KMS-11 (cell line): ENCODE results near the gene SWT1.

Experiments
- H2AFZ ChIP-seq: fragments of 200-600 bp; sonication (generic); 2 replicates; pipeline ENCODE4 v1.6.1; 2016; ENCODE audit warnings: antibody characterized with exemption, mixed run types, low read depth
- H3K27ac ChIP-seq: fragments of 200-600 bp; sonication (generic); 2 replicates; pipeline ENCODE4 v1.6.1; 2016; ENCODE audit warnings: mild to moderate bottlenecking, mixed run types
- H3K27me3 ChIP-seq: fragments of 200-600 bp; sonication (generic); 2 replicates; pipeline ENCODE4 v1.6.1; 2017; ENCODE audit warnings: mild to moderate bottlenecking, low read depth, mixed run types, moderate library complexity; ENCODE audit not compliant: insufficient read depth
- H3K36me3 ChIP-seq: fragments of 200-600 bp; sonication (generic); 2 replicates; pipeline ENCODE4 v1.6.1; 2017; ENCODE audit warnings: mild to moderate bottlenecking, mixed run types; ENCODE audit not compliant: insufficient read depth
- H3K4me1 ChIP-seq: fragments of 200-600 bp; sonication (generic); 2 replicates; pipeline ENCODE4 v1.6.1; 2016; ENCODE audit warnings: mild to moderate bottlenecking, low read depth, mixed run types; ENCODE audit not compliant: poor library complexity, severe bottlenecking
- H3K4me2 ChIP-seq: fragments of 200-600 bp; sonication (generic); 2 replicates; pipeline ENCODE4 v1.7.0; 2016; ENCODE audit warnings: mild to moderate bottlenecking, mixed run types
- H3K4me3 ChIP-seq: fragments of 200-600 bp; sonication (generic); IDR thresholded peaks from 2 replicates; pipeline ENCODE4 v1.6.1; 2017; ENCODE audit warnings: low read depth, low read length, mixed read lengths; ENCODE audit not compliant: insufficient read depth
- H3K79me2 ChIP-seq: fragments of 200-600 bp; sonication (generic); 2 replicates; pipeline ENCODE4 v1.6.1; 2016; ENCODE audit warnings: low read depth, mixed run types; ENCODE audit not compliant: insufficient read depth
- H3K9ac ChIP-seq: fragments of 200-600 bp; sonication (generic); 2 replicates; pipeline ENCODE4 v1.6.1; 2016; ENCODE audit warnings: mild to moderate bottlenecking, mixed run types
- H4K20me1 ChIP-seq: fragments of 200-600 bp; sonication (generic); 2 replicates; pipeline ENCODE4 v1.6.1; 2016; ENCODE audit warnings: mild to moderate bottlenecking, mixed run types; ENCODE audit not compliant: insufficient read depth
- TF ChIP-seq, protein P1 (sequence below): fragments of 200-600 bp; sonication (generic); conservative IDR thresholded peaks from 2 replicates; pipeline ENCODE4 v1.6.1; 2017; ENCODE audit warnings: low read depth, mild to moderate bottlenecking, antibody characterized with exemption, low read length, moderate library complexity, mixed read lengths

Gene SWT1

GRCh38 chr1:185288435-185288834 lies 131.5 kb downstream of the SWT1 start:
- H4K20me1 ChIP-seq = no peaks in the 10 kb centered on the region
- H3K27ac ChIP-seq = no peak overlapping the region
- no peak overlapping the region for H3K4me3 ChIP-seq
- peaks cover 12% of the 10 kb centered on the region for H3K4me1 ChIP-seq
- TF ChIP-seq, protein P1, sequence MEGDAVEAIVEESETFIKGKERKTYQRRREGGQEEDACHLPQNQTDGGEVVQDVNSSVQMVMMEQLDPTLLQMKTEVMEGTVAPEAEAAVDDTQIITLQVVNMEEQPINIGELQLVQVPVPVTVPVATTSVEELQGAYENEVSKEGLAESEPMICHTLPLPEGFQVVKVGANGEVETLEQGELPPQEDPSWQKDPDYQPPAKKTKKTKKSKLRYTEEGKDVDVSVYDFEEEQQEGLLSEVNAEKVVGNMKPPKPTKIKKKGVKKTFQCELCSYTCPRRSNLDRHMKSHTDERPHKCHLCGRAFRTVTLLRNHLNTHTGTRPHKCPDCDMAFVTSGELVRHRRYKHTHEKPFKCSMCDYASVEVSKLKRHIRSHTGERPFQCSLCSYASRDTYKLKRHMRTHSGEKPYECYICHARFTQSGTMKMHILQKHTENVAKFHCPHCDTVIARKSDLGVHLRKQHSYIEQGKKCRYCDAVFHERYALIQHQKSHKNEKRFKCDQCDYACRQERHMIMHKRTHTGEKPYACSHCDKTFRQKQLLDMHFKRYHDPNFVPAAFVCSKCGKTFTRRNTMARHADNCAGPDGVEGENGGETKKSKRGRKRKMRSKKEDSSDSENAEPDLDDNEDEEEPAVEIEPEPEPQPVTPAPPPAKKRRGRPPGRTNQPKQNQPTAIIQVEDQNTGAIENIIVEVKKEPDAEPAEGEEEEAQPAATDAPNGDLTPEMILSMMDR = no peak
- H3K36me3 ChIP-seq = no peaks in the 10 kb centered on the region
- H2AFZ ChIP-seq = no peak overlapping the region
- H3K4me2 ChIP-seq = no peak overlapping the region
- H3K79me2 ChIP-seq = no peaks in the 10 kb centered on the region
- no peaks in the 10 kb centered on the region for H3K27me3 ChIP-seq
- no peak overlapping the region for H3K9ac ChIP-seq

- H3K27ac ChIP-seq = no peak overlapping the region
- peaks cover 12% of the 10 kb centered on the region for H3K4me1 ChIP-seq
- no peaks in the 10 kb centered on the region for H4K20me1 ChIP-seq
- no peaks in the 10 kb centered on the region for H3K27me3 ChIP-seq
- TF ChIP-seq, protein P1 = no peak
- H3K4me2 ChIP-seq = no peak overlapping the region
- no peaks in the 10 kb centered on the region for H3K36me3 ChIP-seq
- H3K9ac ChIP-seq = no peak overlapping the region
- no peak overlapping the region for H2AFZ ChIP-seq
- H3K79me2 ChIP-seq = no peaks in the 10 kb centered on the region
- H3K4me3 ChIP-seq = no peak overlapping the region
Observed at GRCh38 chr1:185289880-185290279, 132.9 kb downstream of the SWT1 start.

GRCh38 chr1:185291159-185291558 lies 134.2 kb downstream of the SWT1 start:
- no peak overlapping the region for H2AFZ ChIP-seq
- H3K27ac ChIP-seq = no peak overlapping the region
- no peaks in the 10 kb centered on the region for H3K36me3 ChIP-seq
- TF ChIP-seq, protein P1 = no peak
- H3K27me3 ChIP-seq = no peaks in the 10 kb centered on the region
- H3K79me2 ChIP-seq = no peaks in the 10 kb centered on the region
- no peak overlapping the region for H3K4me3 ChIP-seq
- H3K9ac ChIP-seq = no peak overlapping the region
- H3K4me1 ChIP-seq = peaks cover 12% of the 10 kb centered on the region
- no peaks in the 10 kb centered on the region for H4K20me1 ChIP-seq
- no peak overlapping the region for H3K4me2 ChIP-seq

DNA sequence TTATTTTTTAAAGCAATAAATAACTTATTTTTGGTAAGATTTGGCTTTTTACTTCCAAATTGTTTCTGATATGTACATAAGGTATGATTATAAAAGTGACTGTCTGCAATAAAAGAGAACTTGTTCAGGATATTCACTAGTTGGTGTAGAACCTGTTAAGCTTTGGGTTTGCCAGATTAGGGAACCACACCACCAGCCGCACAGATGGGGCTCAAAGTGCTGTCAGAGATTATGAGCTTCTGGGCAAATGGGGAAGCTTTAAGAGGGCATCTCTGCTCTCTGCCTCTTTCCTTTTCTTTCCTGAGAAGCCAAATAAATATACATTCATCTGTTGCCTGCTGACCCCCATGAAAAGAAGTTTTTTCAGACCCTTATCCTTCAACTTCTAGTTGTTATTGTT lies 134.7 kb downstream of the SWT1 start:
- H3K4me3 ChIP-seq = no peak overlapping the region
- no peak overlapping the region for H2AFZ ChIP-seq
- H3K27ac ChIP-seq = no peak overlapping the region
- TF ChIP-seq, protein P1 = no peak
- no peaks in the 10 kb centered on the region for H3K27me3 ChIP-seq
- no peaks in the 10 kb centered on the region for H4K20me1 ChIP-seq
- H3K4me2 ChIP-seq = no peak overlapping the region
- H3K4me1 ChIP-seq = peaks cover 12% of the 10 kb centered on the region
- H3K9ac ChIP-seq = no peak overlapping the region
- no peaks in the 10 kb centered on the region; the same call in 1 of the 2 replicates for H3K36me3 ChIP-seq
- no peaks in the 10 kb centered on the region for H3K79me2 ChIP-seq

DNA sequence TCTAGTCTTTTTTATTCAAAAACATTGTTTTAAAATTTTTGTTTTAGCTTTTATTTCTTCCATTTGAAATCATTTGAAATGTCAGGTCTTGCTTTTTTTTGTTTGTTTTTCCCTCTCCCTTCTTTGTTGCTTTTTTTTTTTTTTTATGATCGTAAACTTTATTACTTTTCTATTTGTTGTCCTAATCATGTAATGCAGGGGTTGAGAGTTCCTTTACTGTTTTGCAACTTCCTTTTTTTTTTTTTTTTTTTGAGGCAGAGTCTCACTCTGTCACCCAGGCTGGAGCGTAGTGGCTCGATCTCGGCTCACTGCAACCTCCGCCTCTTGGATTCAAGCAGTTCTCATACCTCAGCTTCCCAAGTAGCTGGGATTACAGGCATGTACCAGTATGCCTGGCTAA lies 135.3 kb downstream of the SWT1 start:
- Histone ChIP-seq H3K4me1 (peaks cover 12% of the 10 kb centered on the region), H3K27ac (no peak overlapping the region), H3K79me2 (no peaks in the 10 kb centered on the region), H3K27me3 (no peaks in the 10 kb centered on the region), H2AFZ (no peak overlapping the region), H3K9ac (no peak overlapping the region), H3K4me2 (no peak overlapping the region), H4K20me1 (no peaks in the 10 kb centered on the region), H3K36me3 (no peaks in the 10 kb centered on the region; the same call in 1 of the 2 replicates), H3K4me3 (no peak overlapping the region)
- TF ChIP-seq, protein P1 = no peak
